Type B pancreatic cell (in vitro differentiated cells): Measurements from ENCODE around the gene MBD3. TPM values are rescaled to one million over a fixed set of nuclear protein-coding genes. Genes with fewer than 3 reads are reported as not detected.

Experiments
- DNase-seq: peaks from one replicate; pipeline ENCODE4 v3.0.0; 2021; ENCODE audit warnings: mixed read lengths; ENCODE audit not compliant: unreplicated experiment; ENCODE audit errors: extremely low spot score
- H3K27ac Mint-ChIP-seq: 2 replicates; pipeline ENCODE4 v1.8.0; 2021; ENCODE audit warnings: mild to moderate bottlenecking, mixed read lengths
- H3K27me3 Mint-ChIP-seq: 2 replicates; pipeline ENCODE4 v1.8.0; 2021; ENCODE audit warnings: mixed read lengths
- H3K36me3 Mint-ChIP-seq: 2 replicates; pipeline ENCODE4 v1.8.0; 2021; ENCODE audit warnings: mixed read lengths
- H3K4me1 Mint-ChIP-seq: one replicate; pipeline ENCODE4 v1.8.0; 2021; ENCODE audit warnings: mixed read lengths; ENCODE audit not compliant: unreplicated experiment
- H3K4me3 Mint-ChIP-seq: 2 replicates; pipeline ENCODE4 v1.8.0; 2021; ENCODE audit warnings: mild to moderate bottlenecking, mixed read lengths
- H3K9me3 Mint-ChIP-seq: 2 replicates; pipeline ENCODE4 v1.8.0; 2021; ENCODE audit warnings: mixed read lengths
- total RNA-seq: library from RNA; stranded (reverse); gene quantifications from 2 replicates; pipeline ENCODE4 v1.2.1, GENCODE V29; 2021; ENCODE audit warnings: low replicate concordance
- TF ChIP-seq, protein P1 (sequence below): fragments of 200-600 bp; sonication (generic); conservative IDR thresholded peaks from 2 replicates; pipeline ENCODE4 v1.5.0; 2021; ENCODE audit warnings: antibody characterized with exemption, mild to moderate bottlenecking

The MBD3 gene
- total RNA-seq, 1 donor from 2014 or later = 110 TPM

DNA sequence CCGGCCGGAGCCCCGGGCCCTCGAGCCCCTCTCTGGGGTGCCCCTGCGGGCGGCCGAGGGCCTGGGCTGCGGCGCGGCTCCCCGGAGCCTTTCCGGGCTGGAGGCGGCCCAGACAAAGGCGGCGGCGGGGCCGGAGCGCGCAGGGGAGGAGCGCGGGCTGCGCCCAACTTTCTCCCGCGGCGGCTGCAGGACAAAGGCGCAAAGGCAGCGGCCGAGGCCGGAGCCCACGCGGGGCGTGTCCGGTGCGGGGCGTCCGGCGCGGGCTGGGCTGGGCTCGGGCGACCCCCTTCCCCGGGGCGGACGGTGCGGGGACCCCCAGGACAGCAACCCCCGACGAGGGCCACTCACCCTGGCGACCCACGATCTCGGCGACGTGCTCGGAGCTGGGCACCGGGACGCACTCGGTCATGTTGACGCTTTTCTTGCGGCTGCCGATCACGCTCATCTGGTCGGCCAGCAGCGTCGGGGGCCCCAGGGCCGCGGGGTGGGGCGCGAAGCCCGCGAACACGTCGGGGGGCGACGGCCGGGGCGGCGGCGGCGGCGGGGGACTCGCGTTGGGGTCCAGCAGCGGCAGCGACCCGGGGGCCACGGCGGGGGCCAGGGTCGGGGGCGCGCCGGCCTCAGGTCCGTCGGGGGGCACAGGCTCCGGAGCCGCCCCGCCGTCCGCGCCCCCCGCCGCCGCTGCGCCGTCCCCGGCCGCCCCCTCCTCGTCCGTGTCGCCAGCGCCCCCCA is 25.4 kb downstream of the MBD3 start:
- DNase-seq = no peak
- no peak overlapping the region for H3K27ac Mint-ChIP-seq
- TF ChIP-seq, protein P1, sequence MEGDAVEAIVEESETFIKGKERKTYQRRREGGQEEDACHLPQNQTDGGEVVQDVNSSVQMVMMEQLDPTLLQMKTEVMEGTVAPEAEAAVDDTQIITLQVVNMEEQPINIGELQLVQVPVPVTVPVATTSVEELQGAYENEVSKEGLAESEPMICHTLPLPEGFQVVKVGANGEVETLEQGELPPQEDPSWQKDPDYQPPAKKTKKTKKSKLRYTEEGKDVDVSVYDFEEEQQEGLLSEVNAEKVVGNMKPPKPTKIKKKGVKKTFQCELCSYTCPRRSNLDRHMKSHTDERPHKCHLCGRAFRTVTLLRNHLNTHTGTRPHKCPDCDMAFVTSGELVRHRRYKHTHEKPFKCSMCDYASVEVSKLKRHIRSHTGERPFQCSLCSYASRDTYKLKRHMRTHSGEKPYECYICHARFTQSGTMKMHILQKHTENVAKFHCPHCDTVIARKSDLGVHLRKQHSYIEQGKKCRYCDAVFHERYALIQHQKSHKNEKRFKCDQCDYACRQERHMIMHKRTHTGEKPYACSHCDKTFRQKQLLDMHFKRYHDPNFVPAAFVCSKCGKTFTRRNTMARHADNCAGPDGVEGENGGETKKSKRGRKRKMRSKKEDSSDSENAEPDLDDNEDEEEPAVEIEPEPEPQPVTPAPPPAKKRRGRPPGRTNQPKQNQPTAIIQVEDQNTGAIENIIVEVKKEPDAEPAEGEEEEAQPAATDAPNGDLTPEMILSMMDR = no peak
- H3K36me3 Mint-ChIP-seq = peaks cover 4% of the 10 kb centered on the region
- H3K4me3 Mint-ChIP-seq = peak overlapping the region; percentile 80
- H3K9me3 Mint-ChIP-seq = no peaks in the 10 kb centered on the region
- peaks cover 11% of the 10 kb centered on the region for H3K4me1 Mint-ChIP-seq
- peaks cover 10% of the 10 kb centered on the region for H3K27me3 Mint-ChIP-seq

DNA sequence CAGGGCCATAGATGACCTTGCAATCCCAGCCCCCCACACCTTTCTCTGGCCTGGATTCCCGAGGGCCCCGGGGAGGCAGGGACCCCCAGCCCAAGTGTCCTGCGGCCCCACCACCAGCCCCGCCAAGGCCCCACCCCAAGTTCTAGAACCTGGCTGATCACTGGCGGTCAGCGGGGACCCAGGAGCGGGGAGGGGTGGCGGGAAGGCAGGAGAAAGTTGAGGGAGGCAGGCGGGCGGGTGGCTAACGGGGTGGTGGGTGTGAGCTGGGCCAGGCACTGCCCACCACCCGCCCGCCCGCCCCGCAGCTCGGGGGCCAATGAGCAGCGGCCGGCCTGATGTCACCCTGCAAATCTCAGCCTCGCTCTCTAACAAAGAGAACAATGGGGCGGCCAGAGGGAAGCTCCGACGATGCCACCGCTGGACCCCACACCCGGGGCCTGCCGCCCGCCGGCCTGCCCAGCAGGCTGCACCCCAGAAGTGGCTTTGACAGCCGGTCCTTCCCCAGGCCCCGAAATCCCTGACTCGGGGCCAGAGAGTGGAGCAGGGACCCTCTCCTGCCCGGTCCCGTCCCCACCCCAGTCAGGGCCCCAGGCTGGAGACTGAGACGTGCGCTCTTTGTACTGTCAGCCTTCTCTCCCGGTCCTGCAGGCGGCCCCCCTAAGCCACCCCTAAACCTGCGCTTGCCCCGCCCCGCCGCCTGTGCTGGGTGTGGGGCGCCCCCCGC is 26.1 kb downstream of the MBD3 start:
- Mint-ChIP-seq H3K27ac (no peak overlapping the region), H3K27me3 (peaks cover 10% of the 10 kb centered on the region), H3K9me3 (no peaks in the 10 kb centered on the region), H3K4me1 (peaks cover 11% of the 10 kb centered on the region), H3K36me3 (peaks cover 4% of the 10 kb centered on the region), H3K4me3 (peak overlapping the region; percentile 71)
- TF ChIP-seq, protein P1 = no peak
- no peak for DNase-seq

DNA sequence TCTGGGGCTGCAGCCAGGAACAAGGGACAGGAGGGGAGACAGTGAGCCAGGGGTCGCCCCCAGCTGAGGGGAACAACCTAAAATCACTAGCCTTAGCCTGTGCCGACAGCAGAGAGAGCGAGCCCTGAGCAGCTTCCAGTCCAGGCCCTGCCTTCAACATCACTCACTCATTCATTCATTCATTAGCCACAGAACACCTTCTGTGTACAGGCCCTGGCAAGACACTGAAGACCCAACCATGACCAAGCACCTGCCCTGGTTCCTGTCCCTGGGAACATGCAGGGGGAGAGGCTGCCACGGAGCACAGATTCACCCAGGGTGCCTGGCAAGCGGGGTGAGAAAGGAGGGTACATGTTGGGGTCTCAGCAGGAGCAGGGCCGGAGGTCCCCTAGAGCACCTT is 29.4 kb downstream of the MBD3 start:
- Mint-ChIP-seq H3K36me3 (peaks cover 4% of the 10 kb centered on the region), H3K4me3 (no peak overlapping the region), H3K27me3 (no peaks in the 10 kb centered on the region), H3K27ac (peak overlapping the region; percentile 29), H3K9me3 (no peaks in the 10 kb centered on the region), H3K4me1 (peaks cover 7% of the 10 kb centered on the region)
- TF ChIP-seq, protein P1 = no peak
- no peak for DNase-seq

DNA sequence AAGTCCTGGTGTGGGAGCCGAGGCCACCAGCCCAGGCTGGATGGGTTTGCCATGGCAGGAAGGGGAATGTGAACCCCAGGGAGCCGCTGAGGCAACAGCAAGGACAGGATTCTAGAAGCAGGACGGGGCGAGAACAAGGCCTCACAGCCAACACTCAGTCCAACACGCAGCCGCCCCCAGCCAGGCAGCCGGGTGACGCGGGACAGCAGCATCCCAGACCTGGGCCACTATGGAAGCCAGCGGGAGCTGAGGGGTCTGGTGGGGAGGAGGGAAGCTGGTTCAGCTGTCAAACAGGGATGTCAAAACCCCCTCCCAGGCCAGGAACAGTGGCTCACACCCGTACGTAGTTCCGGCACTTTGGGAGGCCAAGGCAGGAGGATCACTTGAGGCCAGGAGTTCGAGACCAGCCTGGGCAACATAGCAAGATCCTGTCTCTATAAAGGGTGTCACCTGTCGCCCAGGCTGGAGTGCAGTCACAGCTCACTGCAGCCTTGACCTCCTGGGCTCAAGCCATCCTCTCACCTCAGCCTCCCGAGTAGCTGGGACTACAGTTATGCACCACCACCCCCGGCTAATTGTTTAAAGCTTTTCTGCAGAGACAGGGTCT is 31.3 kb downstream of the MBD3 start:
- peak overlapping the region; percentile 31 for H3K4me3 Mint-ChIP-seq
- TF ChIP-seq, protein P1 = no peak

DNA sequence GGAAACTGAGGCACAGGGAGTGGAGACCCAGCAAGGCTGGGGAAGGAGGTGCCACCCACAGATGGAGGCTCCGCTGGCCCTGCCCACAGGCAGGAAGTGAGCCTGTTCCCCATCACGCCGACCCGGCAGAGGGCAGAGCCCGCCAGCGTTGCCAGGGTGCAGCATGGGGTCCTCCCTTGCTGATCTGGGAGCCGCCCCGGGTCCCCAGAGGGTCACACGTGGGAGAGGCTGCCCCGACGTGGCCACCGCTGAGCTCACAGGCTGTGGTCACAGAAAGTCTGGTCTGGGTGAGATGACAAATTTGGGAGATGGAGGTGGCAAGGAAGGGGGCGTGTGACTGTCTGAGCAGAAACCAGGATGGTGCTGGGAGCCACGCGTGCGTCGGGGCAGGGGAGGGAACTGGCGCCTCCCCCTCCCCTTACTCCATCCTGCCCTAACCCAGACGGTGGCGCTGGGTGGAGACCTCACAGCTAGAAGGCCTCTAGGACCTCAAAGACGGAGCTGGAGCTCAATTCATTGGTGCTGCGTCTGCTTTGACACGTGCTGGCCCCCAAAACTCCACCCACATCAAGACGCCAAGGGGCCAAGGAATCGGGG is 32.3 kb downstream of the MBD3 start:
- peaks cover 8% of the 10 kb centered on the region for H3K4me1 Mint-ChIP-seq
- H3K9me3 Mint-ChIP-seq = no peaks in the 10 kb centered on the region
- TF ChIP-seq, protein P1 = no peak
- no peak overlapping the region for H3K27ac Mint-ChIP-seq
- H3K27me3 Mint-ChIP-seq = no peaks in the 10 kb centered on the region
- no peak overlapping the region for H3K4me3 Mint-ChIP-seq
- H3K36me3 Mint-ChIP-seq = peaks cover 4% of the 10 kb centered on the region
- no peak for DNase-seq

More for the DNA sequence above, 31.3 kb downstream of the MBD3 start:
- Mint-ChIP-seq H3K36me3 (peaks cover 4% of the 10 kb centered on the region), H3K4me1 (peaks cover 8% of the 10 kb centered on the region), H3K27ac (no peak overlapping the region), H3K27me3 (no peaks in the 10 kb centered on the region), H3K9me3 (no peaks in the 10 kb centered on the region)
- DNase-seq = no peak
